B cell (primary cell): ENCODE data around the gene NTN5. TPM values are rescaled to one million over a fixed set of nuclear protein-coding genes. Genes with fewer than 3 reads are reported as not detected.

Experiments
- ATAC-seq: fragments of 200-7000 bp; cut with Tn5 transposase; one replicate; pipeline ENCODE4 v1.10.0; 2021; ENCODE audit warnings: low read depth, mild to moderate bottlenecking, moderate number of reproducible peaks, moderate library complexity
- CTCF ChIA-PET: fragments of 350-600 bp; sonication (Branson Sonifier 250); formaldehyde crosslinking; loops from one replicate; lab custom pipeline; 2021; ENCODE audit warnings: antibody characterized with exemption, inconsistent platforms; lab: Charles Lee
- POLR2A ChIA-PET: fragments of 350-600 bp; sonication (Branson Sonifier 250); formaldehyde crosslinking; loops from one replicate; lab custom pipeline; 2021; ENCODE audit warnings: antibody characterized with exemption; lab: Charles Lee
- DNase-seq: peaks from one replicate; pipeline ENCODE4 v3.0.0; 2013
- H2AFZ ChIP-seq: 2 replicates; pipeline ENCODE4 v1.6.1; 2012; ENCODE audit warnings: mild to moderate bottlenecking, low read depth, low read length; ENCODE audit not compliant: insufficient read depth, poor library complexity, severe bottlenecking
- H3K27ac ChIP-seq, 2 donors: 1 replicate in 1 of 2; 2 replicates in 1 of 2; pipeline ENCODE4 v1.5.1; 2012 to 2013; ENCODE audit warnings: low read length in 2 of 2, mild to moderate bottlenecking in 2 of 2, moderate library complexity in 1 of 2
- H3K27me3 ChIP-seq, 4 experiments: fragments of 200-600 bp in 1 of 4; sonication (generic) in 1 of 4; replicated peaks in 1 of 4; 1 replicate in 2 of 4; 2 replicates in 2 of 4; pipeline versions ENCODE4 v1.6.1 to v1.7.0; 2013 to 2016; ENCODE audit warnings: low read length in 3 of 4, mild to moderate bottlenecking in 2 of 4, mixed read lengths in 1 of 4, moderate library complexity in 1 of 4; ENCODE audit not compliant: insufficient read depth in 4 of 4, control insufficient read depth in 3 of 4; ENCODE audit errors: control extremely low read depth in 1 of 4
- H3K36me3 ChIP-seq, 2 experiments: replicated peaks in 1 of 2; 1 replicate in 1 of 2; 2 replicates in 1 of 2; pipeline versions ENCODE4 v1.6.1 to v1.7.1; 2013; ENCODE audit warnings: low read length in 1 of 2; ENCODE audit not compliant: insufficient read depth in 2 of 2, control insufficient read depth in 1 of 2; ENCODE audit errors: control extremely low read depth in 1 of 2, extremely low read depth in 1 of 2
- H3K4me1 ChIP-seq, 2 donors: fragments of 200-600 bp in 1 of 2; sonication (generic) in 1 of 2; 1 replicate in 1 of 2; 2 replicates in 1 of 2; pipeline versions ENCODE4 v1.5.1 to v1.6.1; 2013 to 2017; ENCODE audit warnings: low read length in 2 of 2; ENCODE audit not compliant: control insufficient read depth in 2 of 2, insufficient read depth in 2 of 2
- H3K4me2 ChIP-seq: replicated peaks from 2 replicates; pipeline ENCODE3; 2012; ENCODE audit warnings: mild to moderate bottlenecking, low read depth, low read length; ENCODE audit not compliant: poor library complexity, severe bottlenecking
- H3K4me3 ChIP-seq, 5 experiments: fragments of 200-600 bp in 1 of 5; sonication (generic) in 1 of 5; 1 replicate in 3 of 5; 2 replicates in 2 of 5; pipeline versions ENCODE4 v1.5.1 to v1.7.0; 2011 to 2016; ENCODE audit warnings: low read length in 4 of 5, mild to moderate bottlenecking in 4 of 5, low read depth in 2 of 5, control low read depth in 1 of 5, moderate library complexity in 1 of 5; ENCODE audit not compliant: insufficient read depth in 1 of 5; ENCODE audit errors: control extremely low read depth in 1 of 5, extremely low read depth in 1 of 5
- H3K79me2 ChIP-seq: fragments of 200-600 bp; sonication (generic); one replicate; pipeline ENCODE4 v1.6.0; 2016; ENCODE audit warnings: low read length; ENCODE audit not compliant: control insufficient read depth, insufficient read depth
- H3K9ac ChIP-seq: fragments of 200-600 bp; sonication (generic); 2 replicates; pipeline ENCODE4 v1.6.1; 2017; ENCODE audit warnings: mild to moderate bottlenecking, low read length, moderate library complexity
- H3K9me3 ChIP-seq, 3 donors: one replicate each; pipeline versions ENCODE4 v1.6.1 to v1.7.1; 2013; ENCODE audit warnings: low read length in 2 of 3; ENCODE audit not compliant: control insufficient read depth in 2 of 3, insufficient read depth in 1 of 3; ENCODE audit errors: control extremely low read depth in 1 of 3
- H4K20me1 ChIP-seq: 2 replicates; pipeline ENCODE4 v1.6.0; 2012; ENCODE audit warnings: mild to moderate bottlenecking, low read length; ENCODE audit not compliant: insufficient read depth, control insufficient read depth, poor library complexity, severe bottlenecking
- H3K27ac Mint-ChIP-seq: one replicate; pipeline ENCODE4 v1.8.0; 2021; ENCODE audit warnings: mixed read lengths
- H3K27me3 Mint-ChIP-seq: one replicate; pipeline ENCODE4 v1.8.0; 2021; ENCODE audit warnings: mixed read lengths
- H3K4me1 Mint-ChIP-seq: one replicate; pipeline ENCODE4 v1.8.0; 2021; ENCODE audit warnings: mixed read lengths
- H3K4me3 Mint-ChIP-seq: one replicate; pipeline ENCODE4 v1.8.0; 2021; ENCODE audit warnings: mixed read lengths
- H3K9me3 Mint-ChIP-seq: one replicate; pipeline ENCODE4 v1.8.0; 2022; ENCODE audit warnings: mixed read lengths; ENCODE audit not compliant: insufficient read depth
- EZH2 ChIP-seq: IDR thresholded peaks from 2 replicates; pipeline ENCODE4 v1.6.1; 2012; ENCODE audit warnings: borderline replicate concordance, low read depth, mild to moderate bottlenecking, moderate library complexity, low read length; ENCODE audit not compliant: insufficient read depth, poor library complexity, severe bottlenecking
- WGBS: methylation state at CpG from one replicate; pipeline ENCODE4 v1.1.5; 2013; ENCODE audit warnings: missing lambda C conversion rate; ENCODE audit not compliant: insufficient coverage; 5-methylcytosine and 5-hydroxymethylcytosine counted together
- intact Hi-C: fragments of 100-400 bp; cut with micrococcal nuclease; formaldehyde crosslinking; loops from one replicate; pipeline ENCODE4 v1.10.0; 2022
- polyA plus RNA-seq: library from polyadenylated mRNA; depleted of rRNA; stranded (reverse); fragments of >200 nt; gene quantifications from 2 replicates; pipeline ENCODE4 v1.2.3, GENCODE V29; 2012
- total RNA-seq, 2 donors: library from RNA; stranded (reverse); fragments of 120-200 nt in 1 of 2; gene quantifications; 1 replicate in 1 of 2; 2 replicates in 1 of 2; pipeline versions ENCODE4 v1.2.3 to v1.2.4, GENCODE V29; 2013 to 2022
- TF ChIP-seq, protein P1 (sequence below): fragments of 200-600 bp; IDR thresholded peaks from one replicate; pipeline ENCODE4 v1.8.0; 2022; ENCODE audit warnings: antibody characterized with exemption, mild to moderate bottlenecking

Gene NTN5
- total and polyA plus RNA-seq, 2 donors (not counting 1 experiment from before 2014, with no cell fraction given): 1.2 to 1.8 TPM

DNA sequence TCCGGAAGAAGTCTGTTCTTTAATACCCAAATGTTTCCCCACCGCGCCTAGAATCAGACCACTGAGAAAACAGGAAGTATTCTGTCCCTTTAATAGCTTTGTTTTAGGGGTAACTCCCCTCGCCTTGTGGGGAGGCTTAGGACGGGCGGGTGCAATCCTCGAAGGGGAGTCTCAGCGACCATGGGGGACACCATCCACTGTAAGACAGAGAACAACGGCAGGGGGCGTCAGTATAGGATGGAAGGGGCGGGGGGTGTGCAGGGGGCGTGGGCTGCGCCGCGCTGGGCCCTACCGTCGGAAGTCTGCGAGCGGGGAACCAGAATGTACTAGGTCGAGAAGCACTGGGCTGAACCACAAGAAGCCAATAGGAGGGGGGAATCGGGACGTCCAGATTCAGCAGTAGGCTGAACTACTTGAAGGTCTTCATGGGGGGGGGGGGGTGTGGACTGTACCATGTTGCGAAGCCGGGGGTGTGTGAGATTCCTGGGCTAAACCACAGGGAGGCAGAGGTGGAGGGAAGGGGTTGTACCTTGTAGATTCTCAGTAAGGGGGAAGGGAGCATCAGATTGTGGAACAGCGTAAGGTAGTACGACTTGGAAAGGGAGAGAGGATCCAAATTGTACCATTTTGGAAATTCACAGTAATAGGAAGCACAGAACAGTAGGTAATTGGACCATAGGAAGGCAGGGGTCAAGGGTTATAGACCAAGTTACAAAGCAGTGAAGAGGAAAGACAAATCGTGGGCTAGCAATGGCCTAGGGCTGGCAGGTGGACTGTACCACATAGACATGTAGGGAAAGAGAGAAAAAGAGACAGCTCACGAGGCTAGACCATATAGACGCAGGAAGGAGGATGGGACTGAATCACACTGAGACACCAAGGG is 34.6 kb downstream of the NTN5 start:
- peak overlapping the region; percentile 54 to 79 (median 71) for H3K4me3 ChIP-seq
- no peaks in the 10 kb centered on the region for H3K27me3 Mint-ChIP-seq
- peak; percentile 96 for DNase-seq
- peak overlapping the region; percentile 89 to 94 for H3K27ac ChIP-seq
- ChIA-PET CTCF (interaction anchor here (0.8 to 2.7 kb wide), 6 partner anchors 8 to 355 kb away, joined by 3 to 12 read pairs (median 3); partner anchors contain the start of genes CA11, GYS1 and RUVBL2), POLR2A (interaction anchor here (0.5 to 3.1 kb wide), 13 partner anchors 8 to 479 kb away, joined by 3 to 23 read pairs (median 5); partner anchors contain the start of genes CA11, NUCB1, RPL18 and SPHK2)
- peaks cover 34% of the 10 kb centered on the region for H4K20me1 ChIP-seq
- H3K79me2 ChIP-seq: peaks cover 55% of the 10 kb centered on the region
- peaks cover 39% of the 10 kb centered on the region in 2 donors for H3K4me1 ChIP-seq
- H3K4me1 Mint-ChIP-seq: peaks cover 54% of the 10 kb centered on the region
- intact Hi-C loops: loop anchor here (1.0 to 10.0 kb wide), 12 partner anchors 8 to 1366 kb away; partner anchors contain the start of genes C19orf73, CA11, CYTH2 and EMP3
- peaks cover 0 to 5% (median 0%) of the 10 kb centered on the region in 3 donors for H3K9me3 ChIP-seq
- peak overlapping the region; percentile 71 for H3K9ac ChIP-seq
- peaks cover 4% of the 10 kb centered on the region for H3K9me3 Mint-ChIP-seq
- 8% methylated on average over 15 of the region's 29 CpGs for WGBS
- peak overlapping the region; percentile 100 for H3K27ac Mint-ChIP-seq
- TF ChIP-seq EZH2: no peak
- TF ChIP-seq, protein P1, sequence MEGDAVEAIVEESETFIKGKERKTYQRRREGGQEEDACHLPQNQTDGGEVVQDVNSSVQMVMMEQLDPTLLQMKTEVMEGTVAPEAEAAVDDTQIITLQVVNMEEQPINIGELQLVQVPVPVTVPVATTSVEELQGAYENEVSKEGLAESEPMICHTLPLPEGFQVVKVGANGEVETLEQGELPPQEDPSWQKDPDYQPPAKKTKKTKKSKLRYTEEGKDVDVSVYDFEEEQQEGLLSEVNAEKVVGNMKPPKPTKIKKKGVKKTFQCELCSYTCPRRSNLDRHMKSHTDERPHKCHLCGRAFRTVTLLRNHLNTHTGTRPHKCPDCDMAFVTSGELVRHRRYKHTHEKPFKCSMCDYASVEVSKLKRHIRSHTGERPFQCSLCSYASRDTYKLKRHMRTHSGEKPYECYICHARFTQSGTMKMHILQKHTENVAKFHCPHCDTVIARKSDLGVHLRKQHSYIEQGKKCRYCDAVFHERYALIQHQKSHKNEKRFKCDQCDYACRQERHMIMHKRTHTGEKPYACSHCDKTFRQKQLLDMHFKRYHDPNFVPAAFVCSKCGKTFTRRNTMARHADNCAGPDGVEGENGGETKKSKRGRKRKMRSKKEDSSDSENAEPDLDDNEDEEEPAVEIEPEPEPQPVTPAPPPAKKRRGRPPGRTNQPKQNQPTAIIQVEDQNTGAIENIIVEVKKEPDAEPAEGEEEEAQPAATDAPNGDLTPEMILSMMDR: no peak
- peak overlapping the region; percentile 96 for H3K4me3 Mint-ChIP-seq
- H3K36me3 ChIP-seq: peaks cover 0 to 7% of the 10 kb centered on the region in 2 experiments
- ATAC-seq: peak; percentile 25
- H3K27me3 ChIP-seq: no peaks in the 10 kb centered on the region
- H2AFZ ChIP-seq: peak overlapping the region; percentile 76
- H3K4me2 ChIP-seq: peak overlapping the region; percentile 80
